ENCODE results near the gene CGNL1.

DNA sequence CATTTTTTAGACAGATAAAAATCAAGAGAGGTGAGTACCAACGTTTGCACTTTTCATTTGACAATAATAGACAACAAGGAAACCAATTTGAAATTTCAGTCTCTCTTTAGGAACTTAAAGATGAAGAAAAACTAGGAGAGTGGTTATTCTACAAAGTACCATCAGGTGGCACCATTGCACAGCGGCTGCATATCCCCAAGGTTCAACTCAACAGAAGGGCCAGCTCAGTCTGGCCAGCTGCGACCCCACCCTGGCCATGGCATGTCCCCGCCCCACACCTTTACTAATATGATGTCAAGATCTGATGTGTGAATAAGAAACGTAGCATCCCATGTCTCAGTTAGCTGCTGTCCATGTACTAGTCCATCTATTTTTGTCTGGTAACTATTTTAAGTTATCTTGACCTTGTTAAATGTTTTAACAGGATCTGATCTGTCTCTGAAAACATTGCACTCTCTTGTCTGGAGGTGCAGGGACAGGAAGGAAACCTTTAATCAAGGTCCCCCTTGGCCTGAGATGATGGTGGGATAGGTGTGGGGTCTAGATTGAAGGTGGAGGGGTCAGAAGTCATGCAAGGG is 35.5 kb upstream of the CGNL1 start:
- TF ChIP-seq, protein P1, sequence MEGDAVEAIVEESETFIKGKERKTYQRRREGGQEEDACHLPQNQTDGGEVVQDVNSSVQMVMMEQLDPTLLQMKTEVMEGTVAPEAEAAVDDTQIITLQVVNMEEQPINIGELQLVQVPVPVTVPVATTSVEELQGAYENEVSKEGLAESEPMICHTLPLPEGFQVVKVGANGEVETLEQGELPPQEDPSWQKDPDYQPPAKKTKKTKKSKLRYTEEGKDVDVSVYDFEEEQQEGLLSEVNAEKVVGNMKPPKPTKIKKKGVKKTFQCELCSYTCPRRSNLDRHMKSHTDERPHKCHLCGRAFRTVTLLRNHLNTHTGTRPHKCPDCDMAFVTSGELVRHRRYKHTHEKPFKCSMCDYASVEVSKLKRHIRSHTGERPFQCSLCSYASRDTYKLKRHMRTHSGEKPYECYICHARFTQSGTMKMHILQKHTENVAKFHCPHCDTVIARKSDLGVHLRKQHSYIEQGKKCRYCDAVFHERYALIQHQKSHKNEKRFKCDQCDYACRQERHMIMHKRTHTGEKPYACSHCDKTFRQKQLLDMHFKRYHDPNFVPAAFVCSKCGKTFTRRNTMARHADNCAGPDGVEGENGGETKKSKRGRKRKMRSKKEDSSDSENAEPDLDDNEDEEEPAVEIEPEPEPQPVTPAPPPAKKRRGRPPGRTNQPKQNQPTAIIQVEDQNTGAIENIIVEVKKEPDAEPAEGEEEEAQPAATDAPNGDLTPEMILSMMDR (IDR thresholded peaks at IDR 0.05; ENCODE audit: insufficient read depth, low read length, poor library complexity, severe bottlenecking), result peak; percentile 48
- no peak for TF ChIP-seq EZH2phosphoT487 (conservative IDR thresholded peaks at IDR 0.05; ENCODE audit: low read length)

Measured in SU-DHL-6 (cell line).